Measurements from ENCODE around the gene WNT3A. TPM values are rescaled to one million over a fixed set of nuclear protein-coding genes. Genes with fewer than 3 reads are reported as not detected.

The WNT3A gene
- total and polyA plus RNA-seq, 2 donors (not counting 3 experiments of a cell fraction or from before 2014, with no cell fraction given): not detected

DNA sequence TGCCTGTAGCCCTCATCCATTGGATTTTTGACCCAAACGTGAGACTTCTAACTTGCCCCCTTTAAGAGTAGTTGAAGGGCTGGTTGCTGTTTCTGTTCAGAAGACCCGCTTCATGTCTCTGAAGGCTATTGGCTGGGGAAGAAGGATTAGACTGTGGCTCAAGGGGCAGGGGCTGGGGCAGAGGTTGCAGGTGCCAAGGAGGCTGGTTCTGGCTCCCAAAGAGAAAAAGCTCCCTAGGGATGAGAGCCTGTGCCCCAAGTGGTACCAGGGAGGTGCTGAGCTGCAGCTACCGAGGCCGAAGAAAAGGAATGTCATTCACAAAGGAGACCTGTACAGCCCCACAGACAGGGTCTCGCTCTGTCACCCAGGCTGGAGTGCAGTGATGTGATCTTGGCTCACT, 5.8 kb downstream of the WNT3A start:
- Histone ChIP-seq H2AFZ (ENCODE audit: low read depth, low read length) (no peak overlapping the region), H3K9me3 (replicated peaks; ENCODE audit: control insufficient read depth, insufficient read depth, low read length) (no peaks in the 10 kb centered on the region), H3K36me3 (ENCODE audit: control insufficient read depth in 2 of 2, extremely low read depth in 1 of 2, insufficient read depth in 2 of 2, low read length in 2 of 2) (no peaks in the 10 kb centered on the region), H3K9me1 (replicated peaks; ENCODE audit: control insufficient read depth, extremely low read depth, insufficient read depth, low read length) (no peaks in the 10 kb centered on the region), H3K79me2 (ENCODE audit: control insufficient read depth, insufficient read depth, low read length) (no peaks in the 10 kb centered on the region), H4K20me1 (replicated peaks; ENCODE audit: control insufficient read depth, extremely low read depth, insufficient read depth, low read length) (no peaks in the 10 kb centered on the region), H3K4me3 (replicated peaks in 1 of 3; ENCODE audit: insufficient read depth in 1 of 3, low read depth in 1 of 3, low read length in 3 of 3) (no peak overlapping the region), H3K4me2 (ENCODE audit: insufficient read depth, low read length) (no peak overlapping the region), H3K9ac (replicated peaks; ENCODE audit: extremely low read depth, insufficient read depth, low read length) (no peak overlapping the region), H3K27me3 (ENCODE audit: control insufficient read depth in 2 of 2, insufficient read depth in 2 of 2, low read length in 2 of 2) (peaks cover 30 to 31% of the 10 kb centered on the region in 2 experiments), H3K4me1 (ENCODE audit: control insufficient read depth, extremely low read depth, insufficient read depth, low read length) (no peaks in the 10 kb centered on the region), H3K27ac (ENCODE audit: insufficient read depth, low read depth, low read length) (no peak overlapping the region)
- BruUV-seq (replicated peaks): no TSS peak
- dilution Hi-C loops (cut with MboI; ENCODE audit: extremely low pct_ligation_motif_present, low sequenced_read_pairs): no loop called here
- FAIRE-seq (no peak), DNase-seq (ENCODE audit: low read depth, low spot score) (no peak)
- ChIA-PET CTCF (interaction anchor here (1.8 kb wide), 1 partner anchor 13 kb away, joined by 7 read pairs; no protein-coding TSS in a partner anchor), POLR2A (no interaction called here)
- TF ChIP-seq GATA2 (IDR thresholded peaks at IDR 0.05; ENCODE audit: insufficient read depth, insufficient read length, low read depth, low read length) (no peak), FOS (IDR thresholded peaks at IDR 0.05; ENCODE audit: borderline replicate concordance, insufficient read depth, low read length) (no peak), MYC (IDR thresholded peaks at IDR 0.05; ENCODE audit: low read depth, low read length) (no peak), EZH2 (IDR thresholded peaks at IDR 0.05; ENCODE audit: borderline replicate concordance, low read depth, low read length, severe bottlenecking) (no peak), POLR2A (IDR thresholded peaks at IDR 0.05; ENCODE audit: low read depth, low read length) (no peak), POLR2AphosphoS5 (IDR thresholded peaks at IDR 0.05; ENCODE audit: insufficient read depth, low read depth, low read length) (no peak), JUN (IDR thresholded peaks at IDR 0.05; ENCODE audit: borderline replicate concordance, insufficient read depth, insufficient read length, low read depth) (no peak)
- TF ChIP-seq, protein P1, sequence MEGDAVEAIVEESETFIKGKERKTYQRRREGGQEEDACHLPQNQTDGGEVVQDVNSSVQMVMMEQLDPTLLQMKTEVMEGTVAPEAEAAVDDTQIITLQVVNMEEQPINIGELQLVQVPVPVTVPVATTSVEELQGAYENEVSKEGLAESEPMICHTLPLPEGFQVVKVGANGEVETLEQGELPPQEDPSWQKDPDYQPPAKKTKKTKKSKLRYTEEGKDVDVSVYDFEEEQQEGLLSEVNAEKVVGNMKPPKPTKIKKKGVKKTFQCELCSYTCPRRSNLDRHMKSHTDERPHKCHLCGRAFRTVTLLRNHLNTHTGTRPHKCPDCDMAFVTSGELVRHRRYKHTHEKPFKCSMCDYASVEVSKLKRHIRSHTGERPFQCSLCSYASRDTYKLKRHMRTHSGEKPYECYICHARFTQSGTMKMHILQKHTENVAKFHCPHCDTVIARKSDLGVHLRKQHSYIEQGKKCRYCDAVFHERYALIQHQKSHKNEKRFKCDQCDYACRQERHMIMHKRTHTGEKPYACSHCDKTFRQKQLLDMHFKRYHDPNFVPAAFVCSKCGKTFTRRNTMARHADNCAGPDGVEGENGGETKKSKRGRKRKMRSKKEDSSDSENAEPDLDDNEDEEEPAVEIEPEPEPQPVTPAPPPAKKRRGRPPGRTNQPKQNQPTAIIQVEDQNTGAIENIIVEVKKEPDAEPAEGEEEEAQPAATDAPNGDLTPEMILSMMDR (IDR thresholded peaks at IDR 0.05; ENCODE audit: extremely low read depth in 1 of 2, insufficient read depth in 1 of 2, low read depth in 1 of 2, low read length in 2 of 2): no peak
- TF ChIP-seq, protein P2, sequence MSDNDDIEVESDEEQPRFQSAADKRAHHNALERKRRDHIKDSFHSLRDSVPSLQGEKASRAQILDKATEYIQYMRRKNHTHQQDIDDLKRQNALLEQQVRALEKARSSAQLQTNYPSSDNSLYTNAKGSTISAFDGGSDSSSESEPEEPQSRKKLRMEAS (IDR thresholded peaks at IDR 0.05; ENCODE audit: insufficient read depth, insufficient read length): no peak
- intact Hi-C loops (cut with micrococcal nuclease): no loop called here

Measured in endothelial cell of umbilical vein (primary cell).